SU-DHL-6 (cell line): ENCODE data around the gene PYHIN1.
A peak's percentile ranks its signal among the peaks of the same experiment; 100 is the strongest.

Experiments
- H2AFZ ChIP-seq: fragments of 200-600 bp; sonication (generic); 2 replicates; pipeline ENCODE4 v1.6.1; 2014; ENCODE audit warnings: low read depth, mild to moderate bottlenecking, moderate library complexity, mixed read lengths, antibody characterized with exemption, low read length; ENCODE audit not compliant: severe bottlenecking
- H3F3A ChIP-seq: fragments of 200-600 bp; shearing (Covaris generic); 2 replicates; pipeline ENCODE4 v1.6.0; 2016; ENCODE audit warnings: antibody characterized with exemption, mild to moderate bottlenecking; ENCODE audit not compliant: insufficient read depth
- H3K27ac ChIP-seq: fragments of 200-600 bp; sonication (generic); 2 replicates; pipeline ENCODE4 v1.5.1; 2016; ENCODE audit warnings: low read depth, mild to moderate bottlenecking, low read length, moderate library complexity, mixed read lengths
- H3K27me3 ChIP-seq: fragments of 200-600 bp; sonication (generic), shearing (Covaris generic); 2 replicates; pipeline ENCODE4 v1.6.0; 2014; ENCODE audit warnings: mild to moderate bottlenecking, low read length
- H3K36me3 ChIP-seq: fragments of 200-600 bp; sonication (generic); 2 replicates; pipeline ENCODE4 v1.6.1; 2014; ENCODE audit warnings: mild to moderate bottlenecking, low read length, mixed read lengths
- H3K4me2 ChIP-seq: fragments of 300-600, 200-600 bp; shearing (Covaris generic), sonication (generic); 2 replicates; pipeline ENCODE4 v1.6.0; 2014; ENCODE audit warnings: low read length, low read depth, mild to moderate bottlenecking; ENCODE audit not compliant: poor library complexity, severe bottlenecking
- H3K4me3 ChIP-seq: fragments of 200-600 bp; sonication (generic); 2 replicates; pipeline ENCODE4 v1.5.1; 2014; ENCODE audit warnings: antibody characterized with exemption, low read length, mild to moderate bottlenecking, mixed read lengths; ENCODE audit not compliant: insufficient read depth, poor library complexity, severe bottlenecking
- H3K79me2 ChIP-seq: fragments of 200-600 bp; sonication (generic); 2 replicates; pipeline ENCODE4 v1.6.1; 2014; ENCODE audit warnings: mild to moderate bottlenecking, low read length, moderate library complexity; ENCODE audit not compliant: insufficient read depth
- H3K9ac ChIP-seq: fragments of 200-600 bp; sonication (generic); 2 replicates; pipeline ENCODE4 v1.7.0; 2014; ENCODE audit warnings: mild to moderate bottlenecking, low read length
- H3K9me2 ChIP-seq: fragments of 200-600 bp; sonication (generic); replicated peaks from 2 replicates; pipeline ENCODE4 v1.6.1; 2014; ENCODE audit warnings: low read length; ENCODE audit not compliant: insufficient read depth
- H3K9me3 ChIP-seq: fragments of 200-600 bp; sonication (generic); 2 replicates; pipeline ENCODE4 v1.6.1; 2014; ENCODE audit warnings: low read length, mixed read lengths; ENCODE audit not compliant: insufficient read depth
- H4K20me1 ChIP-seq: fragments of 200-600 bp; sonication (generic); 2 replicates; pipeline ENCODE4 v1.6.1; 2014; ENCODE audit warnings: low read depth, mild to moderate bottlenecking, antibody characterized with exemption, low read length, moderate library complexity, mixed read lengths
- EZH2phosphoT487 ChIP-seq: fragments of 200-600 bp; sonication (generic), shearing (Covaris generic); conservative IDR thresholded peaks from 2 replicates; pipeline ENCODE4 v1.6.1; 2018; ENCODE audit warnings: mild to moderate bottlenecking, antibody characterized with exemption, low read length, moderate library complexity, mixed read lengths
- TF ChIP-seq, protein P1 (sequence below): fragments of 200-600 bp; sonication (generic); IDR thresholded peaks from one replicate; pipeline ENCODE4 v1.5.1; 2017; ENCODE audit warnings: antibody characterized with exemption, mild to moderate bottlenecking, low read length, moderate library complexity; ENCODE audit not compliant: insufficient read depth, poor library complexity, severe bottlenecking

PYHIN1 gene

DNA sequence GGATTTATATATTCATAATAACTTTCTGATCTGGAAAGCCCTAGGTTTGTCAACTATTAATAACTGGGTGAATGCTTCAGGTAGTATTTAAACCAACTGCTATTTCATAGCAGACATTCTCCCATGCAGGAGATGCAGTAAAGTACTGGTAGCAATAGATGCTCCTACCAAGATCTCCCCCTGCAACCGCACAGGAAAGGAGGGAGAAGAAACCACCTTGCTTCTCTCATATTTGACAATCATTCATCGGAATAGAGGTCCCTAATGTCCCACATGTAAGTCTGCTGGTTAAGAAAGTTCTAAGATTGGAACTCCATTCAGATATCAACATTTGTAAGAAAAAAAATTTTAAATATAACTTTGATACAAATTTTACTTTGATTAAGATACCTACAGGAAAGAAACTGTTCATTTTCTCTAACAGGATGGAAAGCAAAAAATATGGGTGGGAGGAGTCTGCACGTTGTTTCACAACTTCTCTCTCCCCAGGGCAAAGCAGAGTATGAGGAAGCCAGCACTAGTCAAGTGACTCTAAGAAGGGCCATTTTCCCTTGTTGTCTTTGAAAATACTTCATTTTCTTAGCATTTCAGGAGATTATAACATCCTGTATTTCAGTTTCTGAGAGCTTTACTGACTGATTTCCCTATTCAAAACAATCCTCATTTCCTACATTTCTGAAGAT is at the start of gene PYHIN1:
PYHIN1 (plus strand) TSS at position 498 of the 683 bp plus-strand sequence. CDS start 5,359 bp downstream, outside the sequence.
- H3K27ac ChIP-seq: peak within 1 kb of the TSS; percentile 92
- peak within 1 kb of the TSS; percentile 66 for H3K4me3 ChIP-seq

DNA sequence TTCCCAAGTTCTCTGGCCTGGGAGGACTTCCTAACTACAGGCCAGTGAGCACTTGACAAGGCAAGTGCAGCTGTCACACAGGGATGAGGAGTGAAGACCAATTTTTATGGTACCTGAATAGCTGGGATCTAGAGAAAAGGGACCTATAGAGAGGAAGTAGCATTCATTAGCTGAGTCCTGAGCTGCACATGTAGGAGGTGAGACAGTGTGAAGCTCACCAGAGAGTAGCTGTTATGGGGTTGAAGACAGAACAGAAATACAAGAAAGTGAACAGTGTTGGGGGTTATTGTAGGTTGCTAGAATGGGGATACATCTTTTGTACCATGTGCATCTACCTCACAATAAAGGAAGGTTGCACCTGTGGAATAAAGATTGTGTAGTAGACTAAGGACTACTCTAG is 37.7 kb upstream of the PYHIN1 start:
- no peaks in the 10 kb centered on the region for H3K36me3 ChIP-seq

More for the DNA sequence above, at the start of gene PYHIN1:
- Histone ChIP-seq H3F3A (peaks cover 23% of the 10 kb centered on the region), H3K79me2 (peaks cover 40% of the 10 kb centered on the region), H3K4me2 (peak within 1 kb of the TSS; percentile 100), H3K36me3 (no peaks in the 10 kb centered on the region), H2AFZ (peak within 1 kb of the TSS; percentile 75), H3K27me3 (no peaks in the 10 kb centered on the region), H4K20me1 (no peaks in the 10 kb centered on the region), H3K9me3 (no peaks in the 10 kb centered on the region), H3K9me2 (no peaks in the 10 kb centered on the region), H3K9ac (peak within 1 kb of the TSS; percentile 58)
- TF ChIP-seq EZH2phosphoT487: no peak
- TF ChIP-seq, protein P1, sequence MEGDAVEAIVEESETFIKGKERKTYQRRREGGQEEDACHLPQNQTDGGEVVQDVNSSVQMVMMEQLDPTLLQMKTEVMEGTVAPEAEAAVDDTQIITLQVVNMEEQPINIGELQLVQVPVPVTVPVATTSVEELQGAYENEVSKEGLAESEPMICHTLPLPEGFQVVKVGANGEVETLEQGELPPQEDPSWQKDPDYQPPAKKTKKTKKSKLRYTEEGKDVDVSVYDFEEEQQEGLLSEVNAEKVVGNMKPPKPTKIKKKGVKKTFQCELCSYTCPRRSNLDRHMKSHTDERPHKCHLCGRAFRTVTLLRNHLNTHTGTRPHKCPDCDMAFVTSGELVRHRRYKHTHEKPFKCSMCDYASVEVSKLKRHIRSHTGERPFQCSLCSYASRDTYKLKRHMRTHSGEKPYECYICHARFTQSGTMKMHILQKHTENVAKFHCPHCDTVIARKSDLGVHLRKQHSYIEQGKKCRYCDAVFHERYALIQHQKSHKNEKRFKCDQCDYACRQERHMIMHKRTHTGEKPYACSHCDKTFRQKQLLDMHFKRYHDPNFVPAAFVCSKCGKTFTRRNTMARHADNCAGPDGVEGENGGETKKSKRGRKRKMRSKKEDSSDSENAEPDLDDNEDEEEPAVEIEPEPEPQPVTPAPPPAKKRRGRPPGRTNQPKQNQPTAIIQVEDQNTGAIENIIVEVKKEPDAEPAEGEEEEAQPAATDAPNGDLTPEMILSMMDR: no peak

DNA sequence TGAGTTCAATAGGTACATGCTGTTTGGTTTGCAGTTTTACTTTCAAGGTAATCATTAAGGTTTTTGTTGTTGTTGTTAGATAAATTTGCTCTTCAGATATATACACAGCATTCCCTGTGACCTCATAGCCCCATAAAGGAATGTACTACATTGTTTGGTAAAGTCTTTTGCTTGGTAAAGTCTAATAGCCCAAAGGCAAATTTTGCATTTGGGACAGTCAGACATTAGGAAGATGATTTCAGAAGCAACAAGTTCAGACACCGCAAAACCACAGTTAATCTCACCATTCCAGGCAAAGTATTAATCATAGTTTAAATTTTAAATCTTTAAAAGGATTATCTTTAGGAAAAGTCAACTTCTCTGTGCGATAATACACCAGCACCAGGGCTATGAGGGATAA is 32.6 kb upstream of the PYHIN1 start:
- no peaks in the 10 kb centered on the region for H3K9me2 ChIP-seq
- no peaks in the 10 kb centered on the region for H3K79me2 ChIP-seq
- no peaks in the 10 kb centered on the region for H3F3A ChIP-seq
- H3K36me3 ChIP-seq: no peaks in the 10 kb centered on the region
- no peak for TF ChIP-seq EZH2phosphoT487
- TF ChIP-seq, protein P1: no peak
- H3K27ac ChIP-seq: no peak overlapping the region
- no peak overlapping the region for H3K4me2 ChIP-seq
- no peaks in the 10 kb centered on the region for H3K9me3 ChIP-seq
- no peaks in the 10 kb centered on the region for H4K20me1 ChIP-seq
- H3K9ac ChIP-seq: no peak overlapping the region
- H3K27me3 ChIP-seq: no peaks in the 10 kb centered on the region
- no peak overlapping the region for H3K4me3 ChIP-seq
- H2AFZ ChIP-seq: no peak overlapping the region

More for the DNA sequence above, 37.7 kb upstream of the PYHIN1 start:
- TF ChIP-seq, protein P1: no peak
- TF ChIP-seq EZH2phosphoT487: no peak
- H2AFZ ChIP-seq: no peak overlapping the region
- H3K9me2 ChIP-seq: no peaks in the 10 kb centered on the region
- no peaks in the 10 kb centered on the region for H4K20me1 ChIP-seq
- H3F3A ChIP-seq: no peaks in the 10 kb centered on the region
- H3K79me2 ChIP-seq: no peaks in the 10 kb centered on the region
- no peaks in the 10 kb centered on the region for H3K9me3 ChIP-seq
- H3K27ac ChIP-seq: no peak overlapping the region
- no peak overlapping the region for H3K9ac ChIP-seq
- no peak overlapping the region for H3K4me2 ChIP-seq
- H3K27me3 ChIP-seq: no peaks in the 10 kb centered on the region
- H3K4me3 ChIP-seq: no peak overlapping the region
